ENCODE results near the gene EFCAB14.
"Not testable (repeated sequence)": the region's sequence is repeated elsewhere in the genome, so short reads cannot be mapped to it uniquely, and the experiment has no call there.

The EFCAB14 gene

GRCh38 chr1:46657775-46658174 is 61.1 kb downstream of the EFCAB14 start:
- no peak for DNase-seq (ENCODE audit: low read depth in 2 of 3, low spot score in 1 of 3)

GRCh38 chr1:46656643-46657042 is 62.3 kb downstream of the EFCAB14 start:
- no peak for DNase-seq (ENCODE audit: low read depth in 2 of 3, low spot score in 1 of 3)

GRCh38 chr1:46655848-46656247 is 63.1 kb downstream of the EFCAB14 start:
- no peak for DNase-seq (ENCODE audit: low read depth in 2 of 3, low spot score in 1 of 3)

GRCh38 chr1:46654698-46655097 is 64.2 kb downstream of the EFCAB14 start:
- DNase-seq (ENCODE audit: low read depth in 2 of 3, low spot score in 1 of 3): not testable (repeated sequence)

GRCh38 chr1:46654012-46654411 is 64.9 kb downstream of the EFCAB14 start:
- DNase-seq (ENCODE audit: low read depth in 2 of 3, low spot score in 1 of 3): no peak

GRCh38 chr1:46653405-46653958 is 65.4 kb downstream of the EFCAB14 start:
- DNase-seq (ENCODE audit: low read depth in 2 of 3, low spot score in 1 of 3): no peak

GRCh38 chr1:46652321-46653100 is 66.4 kb downstream of the EFCAB14 start:
- DNase-seq (ENCODE audit: low read depth in 2 of 3, low spot score in 1 of 3): no peak

- not testable (repeated sequence) for DNase-seq (ENCODE audit: low read depth in 2 of 3, low spot score in 1 of 3)
Measured at GRCh38 chr1:46651152-46651551, 67.8 kb downstream of the EFCAB14 start.

GRCh38 chr1:46650491-46650890 is 68.4 kb downstream of the EFCAB14 start:
- no peak for DNase-seq (ENCODE audit: low read depth in 2 of 3, low spot score in 1 of 3)

GRCh38 chr1:46649764-46650163 is 69.2 kb downstream of the EFCAB14 start:
- no peak for DNase-seq (ENCODE audit: low read depth in 2 of 3, low spot score in 1 of 3)

GRCh38 chr1:46647611-46648010 is 71.3 kb downstream of the EFCAB14 start:
- DNase-seq (ENCODE audit: low read depth in 2 of 3, low spot score in 1 of 3): no peak

GRCh38 chr1:46646844-46647243 is 72.1 kb downstream of the EFCAB14 start:
- DNase-seq (ENCODE audit: low read depth in 2 of 3, low spot score in 1 of 3): no peak

- DNase-seq (ENCODE audit: low read depth in 2 of 3, low spot score in 1 of 3): no peak
Measured at GRCh38 chr1:46646331-46646730, 72.6 kb downstream of the EFCAB14 start.

- DNase-seq (ENCODE audit: low read depth in 2 of 3, low spot score in 1 of 3): no peak
Measured at GRCh38 chr1:46645815-46646214, 73.1 kb downstream of the EFCAB14 start.

GRCh38 chr1:46643368-46643775 is 75.5 kb downstream of the EFCAB14 start:
- DNase-seq (ENCODE audit: low read depth in 2 of 3, low spot score in 1 of 3): no peak

- no peak for DNase-seq (ENCODE audit: low read depth in 2 of 3, low spot score in 1 of 3)
Measured at GRCh38 chr1:46642115-46642680, 76.7 kb downstream of the EFCAB14 start.

- DNase-seq (ENCODE audit: low read depth in 2 of 3, low spot score in 1 of 3): no peak
Measured at GRCh38 chr1:46639547-46639946, 79.4 kb downstream of the EFCAB14 start.

GRCh38 chr1:46638921-46639320 is 80.0 kb downstream of the EFCAB14 start:
- no peak for DNase-seq (ENCODE audit: low read depth in 2 of 3, low spot score in 1 of 3)

- DNase-seq (ENCODE audit: low read depth in 2 of 3, low spot score in 1 of 3): no peak
Measured at GRCh38 chr1:46637444-46638083, 81.3 kb downstream of the EFCAB14 start.

GRCh38 chr1:46635205-46635604 is 83.7 kb downstream of the EFCAB14 start:
- DNase-seq (ENCODE audit: low read depth in 2 of 3, low spot score in 1 of 3): no peak

- no peak for DNase-seq (ENCODE audit: low read depth in 2 of 3, low spot score in 1 of 3)
Measured at GRCh38 chr1:46630719-46631118, 88.2 kb downstream of the EFCAB14 start.
